DMS114 treated with DMSO at 0.1 percent for 48 hours (cell line): ENCODE results near the gene USP13.

Experiments
- DNase-seq: peaks from one replicate; lab custom pipeline; 2025; ENCODE audit not compliant: unreplicated experiment; lab: John Stamatoyannopoulos, UW

USP13 gene

DNA sequence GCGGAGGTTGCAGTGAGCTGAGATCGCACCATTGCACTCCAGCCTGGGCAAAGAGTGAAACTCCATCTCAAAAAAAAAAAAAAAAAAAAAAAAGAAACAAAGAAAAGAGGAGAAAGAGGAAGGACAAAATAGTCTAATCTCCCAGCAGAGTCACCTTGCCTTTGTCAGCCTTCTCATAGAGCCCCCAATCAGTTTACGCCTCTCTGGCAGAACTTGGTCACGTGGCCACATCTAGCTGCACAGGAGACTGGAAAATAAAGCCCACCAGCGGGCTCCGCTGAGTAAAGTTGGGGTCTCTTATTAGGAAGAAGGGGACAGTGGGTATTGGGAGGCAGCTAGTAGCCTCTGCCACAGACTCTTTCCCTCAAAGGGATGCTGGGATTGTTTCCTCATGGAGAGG lies 41.9 kb downstream of the USP13 start:
- no peak for DNase-seq

DNA sequence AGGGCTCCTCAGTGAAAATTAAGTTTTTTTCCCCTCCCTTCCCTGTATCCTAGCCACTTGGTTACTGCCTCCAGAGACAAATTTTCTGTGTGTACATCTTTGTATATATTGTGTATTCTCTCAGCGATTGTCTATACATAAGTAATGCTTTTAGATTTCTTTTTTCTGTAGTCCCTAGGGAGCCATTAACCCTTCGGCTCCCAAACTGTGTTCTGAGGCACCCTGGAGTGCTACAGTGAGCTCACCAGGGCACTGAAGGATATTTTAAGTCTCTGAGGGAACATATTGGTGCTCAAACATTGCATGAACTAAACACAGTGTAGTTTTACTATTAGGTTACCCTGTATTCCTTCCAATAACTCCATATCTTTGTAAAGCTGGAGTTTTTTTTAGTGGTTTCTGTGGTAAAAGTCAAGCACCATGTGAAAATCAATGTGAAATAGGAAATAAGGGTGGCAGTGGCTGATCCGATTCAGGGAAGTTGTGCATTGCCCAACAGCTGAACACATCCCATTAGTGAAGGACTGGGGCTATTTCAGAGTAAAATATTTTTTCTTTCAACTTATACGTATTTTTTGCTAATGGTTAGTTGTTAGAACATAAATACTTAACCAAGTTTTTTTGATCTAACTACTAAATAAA lies 43.0 kb downstream of the USP13 start:
- no peak for DNase-seq

DNA sequence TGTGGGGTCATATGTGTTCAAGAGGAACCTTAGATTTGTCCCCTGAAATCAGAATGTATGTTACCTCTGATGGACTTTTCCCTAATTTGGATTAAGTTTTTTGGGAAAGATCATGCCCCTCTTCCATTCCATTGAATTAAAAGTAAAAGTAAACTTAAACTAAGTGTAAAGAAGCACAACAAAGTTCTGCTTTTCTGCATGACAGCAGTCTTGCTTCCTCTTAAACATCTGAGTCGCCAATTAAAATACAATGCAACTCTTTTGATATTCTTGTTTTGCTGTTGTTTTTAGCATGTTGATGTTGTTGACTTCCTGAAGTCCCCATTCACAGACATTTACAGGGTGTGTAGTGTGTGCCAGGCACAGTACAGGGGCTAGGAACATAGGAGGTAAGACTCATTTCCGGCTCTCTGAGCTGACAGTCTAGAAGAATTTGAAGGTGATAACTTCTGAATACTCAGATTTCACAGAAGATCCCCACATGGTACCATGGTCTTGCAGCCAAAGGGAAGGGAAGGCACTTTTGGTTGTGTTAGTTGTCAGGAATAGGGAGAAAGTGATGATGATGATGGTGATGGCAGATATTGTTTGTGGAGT lies 45.0 kb downstream of the USP13 start:
- DNase-seq = no peak

DNA sequence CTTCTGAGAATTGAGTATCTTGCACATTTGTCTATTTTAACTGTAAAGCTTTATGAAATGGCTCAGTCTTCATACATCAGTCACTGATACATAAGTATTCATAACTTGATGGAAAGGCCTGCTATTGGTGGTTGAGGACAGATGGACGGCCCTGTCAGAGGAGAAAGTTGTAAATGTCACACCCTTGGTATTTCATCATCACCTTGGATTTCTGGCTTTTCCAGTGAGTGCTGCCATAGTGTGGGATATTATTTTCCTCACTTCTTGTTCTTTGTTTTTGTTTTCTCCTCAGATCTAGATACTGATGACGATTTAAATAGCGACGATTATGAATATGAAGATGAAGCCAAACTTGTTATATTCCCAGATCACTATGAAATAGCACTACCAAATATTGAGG lies 47.9 kb downstream of the USP13 start:
- no peak for DNase-seq

DNA sequence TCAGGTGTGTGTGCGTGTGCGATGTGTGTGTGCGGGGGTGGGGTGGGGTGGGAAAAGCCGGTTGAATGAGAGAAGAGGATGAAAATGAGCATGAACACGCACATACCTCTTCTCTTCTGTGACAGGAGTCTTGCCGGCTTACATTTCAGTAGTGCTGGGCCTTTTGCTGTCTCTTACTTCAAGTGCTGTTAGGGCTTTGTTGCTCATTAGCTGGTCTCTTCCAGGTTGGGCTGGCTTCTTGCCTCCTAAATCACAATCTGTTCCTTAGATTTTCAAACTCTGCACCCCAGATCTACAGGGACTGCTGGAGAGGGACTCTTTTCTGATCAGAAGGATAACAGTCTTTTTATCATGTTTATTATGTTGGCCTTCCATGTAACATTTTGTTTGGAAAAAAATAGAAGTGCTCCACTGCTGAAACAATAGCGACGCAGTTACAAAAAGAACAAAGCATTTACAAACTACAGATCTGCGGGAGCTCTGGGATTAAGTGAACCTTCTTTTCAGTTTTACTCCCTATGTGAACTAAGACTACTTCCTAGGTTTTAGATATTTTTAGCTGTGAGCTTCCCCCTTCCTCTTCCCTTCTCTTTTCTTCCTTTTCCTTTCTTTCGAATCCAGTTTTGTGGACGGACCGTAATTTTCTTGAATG lies 48.5 kb downstream of the USP13 start:
- no peak for DNase-seq

DNA sequence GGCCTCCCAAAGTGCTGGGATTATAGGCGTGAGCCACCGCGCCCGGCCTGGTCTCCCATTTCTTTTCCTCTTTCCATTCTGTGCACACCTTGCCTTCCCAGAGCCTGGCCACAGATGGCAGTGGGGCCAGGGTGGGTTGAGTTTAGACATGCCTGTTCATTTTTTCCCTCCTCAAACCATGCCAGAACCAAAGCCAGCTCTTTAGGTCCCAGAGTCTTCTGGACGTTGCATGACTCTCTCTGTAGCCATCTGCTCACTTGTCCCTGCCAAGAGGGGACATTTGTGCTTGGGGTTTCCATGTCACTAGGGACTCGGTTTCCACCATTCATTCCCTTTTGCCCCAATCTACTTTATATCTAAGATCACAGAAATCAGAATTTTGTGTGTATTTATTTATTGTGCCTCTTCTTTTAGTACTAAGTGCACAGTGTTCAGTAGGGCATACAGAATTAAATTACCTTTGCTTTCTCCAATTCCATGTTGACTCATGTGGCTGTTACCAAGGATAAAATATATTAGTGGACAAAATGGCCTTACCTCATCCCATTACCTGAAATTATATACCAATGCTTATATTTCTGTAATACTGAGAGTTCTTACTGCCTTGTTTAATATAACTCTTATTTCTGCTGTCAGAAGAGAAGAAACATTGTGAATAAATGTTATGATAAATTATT lies 49.6 kb downstream of the USP13 start:
- DNase-seq = no peak

DNA sequence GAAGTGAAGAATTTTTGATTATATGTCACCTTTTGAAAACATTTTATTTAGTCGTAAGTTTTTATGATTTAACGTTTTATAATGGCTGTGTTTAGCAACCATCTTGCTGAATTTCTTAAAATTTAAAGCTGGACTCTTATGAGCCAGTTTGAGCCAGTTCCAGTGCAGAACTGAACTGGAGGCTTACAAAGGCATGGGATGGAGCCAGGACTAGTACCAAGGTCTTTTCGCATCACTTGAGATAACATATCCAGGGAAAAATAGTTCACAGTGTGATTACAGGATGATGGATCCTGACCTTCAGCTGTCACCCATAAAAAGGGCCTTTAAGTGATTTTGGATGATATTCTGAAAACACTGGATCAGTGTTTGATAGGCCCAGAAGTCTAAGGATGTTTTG lies 51.0 kb downstream of the USP13 start:
- DNase-seq = no peak

DNA sequence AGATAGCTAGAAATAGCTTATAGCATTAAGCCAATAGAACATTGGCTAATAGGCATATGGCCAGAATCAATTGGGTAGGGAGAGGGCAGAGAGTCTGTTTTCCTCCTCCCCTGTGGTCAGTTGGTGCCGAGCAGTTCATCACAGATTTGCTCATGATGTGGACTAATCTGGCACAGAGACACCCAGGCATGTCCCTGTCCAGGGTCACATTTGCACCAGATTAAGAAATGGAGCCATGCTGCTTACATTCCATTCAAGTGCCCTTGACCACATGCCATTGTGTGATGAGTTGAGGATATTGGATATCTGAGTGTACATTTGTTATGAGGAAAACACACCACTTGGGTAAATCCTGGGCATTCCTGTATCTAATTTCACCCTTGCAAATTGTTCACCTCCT lies 53.4 kb downstream of the USP13 start:
- no peak for DNase-seq

DNA sequence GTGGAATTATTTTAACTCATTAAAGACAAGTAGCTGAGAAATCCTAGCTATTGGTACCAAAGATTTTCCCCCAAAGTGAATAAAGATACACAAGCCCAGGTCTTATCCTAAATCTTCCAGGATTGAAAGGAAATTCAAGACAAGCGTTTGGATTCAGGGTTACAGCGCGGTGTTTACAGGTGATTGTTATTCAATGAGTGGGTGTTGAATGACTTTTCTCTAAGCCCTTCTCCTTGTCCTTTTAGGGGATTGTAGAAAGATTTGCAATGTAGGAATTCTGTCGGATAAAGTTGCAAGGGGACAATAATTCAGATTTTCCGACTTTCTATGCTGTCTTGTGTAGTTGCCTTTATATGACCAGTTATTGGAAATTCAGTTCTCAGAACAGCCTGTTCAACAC lies 57.2 kb downstream of the USP13 start:
- no peak for DNase-seq

DNA sequence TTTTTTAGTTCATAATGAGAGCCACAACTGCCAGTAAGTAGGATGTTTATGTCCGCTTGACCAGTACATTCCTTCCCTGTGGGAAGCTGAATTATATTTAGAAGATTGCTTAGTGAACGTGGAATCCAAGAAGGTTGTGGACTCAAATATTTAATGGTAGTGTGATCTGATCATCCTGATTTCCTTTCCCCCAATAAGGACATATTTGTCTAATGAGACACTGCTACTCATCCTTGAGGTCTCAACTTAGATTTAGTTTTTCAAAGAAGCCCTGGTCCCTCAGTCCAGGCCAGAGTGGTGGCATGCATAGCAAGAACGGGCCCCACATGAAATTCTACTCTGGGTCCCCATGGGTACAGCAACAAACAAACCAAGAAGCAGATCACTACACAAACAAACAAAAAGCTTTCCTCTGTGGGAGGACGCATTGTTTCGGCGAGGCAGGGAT lies 60.8 kb downstream of the USP13 start:
- no peak for DNase-seq

DNA sequence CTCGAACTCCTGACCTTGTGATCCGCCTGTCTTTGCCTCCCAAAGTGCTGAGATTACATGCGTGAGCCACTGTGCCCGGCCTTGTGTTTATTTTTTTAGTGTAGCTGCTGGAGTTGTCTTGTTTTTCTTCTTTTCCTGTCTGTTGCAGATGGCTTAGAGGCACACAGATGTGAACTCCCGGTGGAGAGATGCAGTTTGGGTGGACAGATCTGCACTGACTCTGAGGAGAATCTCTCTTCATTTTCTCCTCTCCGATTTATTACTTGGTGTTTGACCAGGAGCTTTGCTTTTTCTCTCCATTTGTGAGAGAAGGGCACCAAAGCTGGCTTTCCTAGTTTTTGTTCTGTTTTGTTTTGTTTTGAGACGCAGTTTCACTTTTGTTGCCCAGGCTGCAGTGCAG lies 62.7 kb downstream of the USP13 start:
- no peak for DNase-seq

DNA sequence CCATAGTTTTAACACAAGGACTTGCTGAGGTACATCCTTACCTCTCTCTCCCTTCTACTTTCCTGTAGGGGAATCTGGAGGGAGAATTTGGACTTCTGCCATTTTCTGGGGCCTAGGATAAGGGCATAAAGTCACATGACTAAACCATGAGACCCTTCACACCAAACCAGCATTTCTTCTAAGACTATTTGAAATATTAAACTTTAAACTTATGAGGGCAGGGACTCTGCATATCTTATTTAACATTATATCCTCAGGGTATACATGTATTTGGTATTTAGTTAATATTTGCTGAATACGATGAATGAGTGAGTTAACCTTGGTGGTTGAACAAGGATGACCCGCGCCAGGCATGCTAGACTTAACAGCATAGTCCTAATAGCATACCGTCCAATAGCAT lies 63.4 kb downstream of the USP13 start:
- DNase-seq = no peak

DNA sequence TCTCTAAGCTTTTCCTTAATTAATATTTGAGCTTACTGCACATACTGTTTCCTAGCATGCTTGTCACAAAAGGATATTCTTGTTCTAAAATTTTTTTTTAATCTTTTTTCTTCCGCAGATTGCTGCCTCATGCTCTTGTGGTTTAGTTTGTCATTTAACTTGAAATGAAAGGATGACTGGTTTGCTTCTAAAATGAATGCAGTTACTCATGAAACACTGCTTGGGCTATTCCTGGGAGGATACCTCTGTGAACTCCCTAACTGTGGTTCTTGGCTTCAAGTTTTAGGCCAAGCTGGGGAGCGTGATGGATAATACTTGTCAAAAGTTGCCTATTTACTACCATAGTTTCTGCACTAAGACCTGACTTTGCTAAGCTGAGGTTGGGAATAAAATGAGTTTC lies 64.0 kb downstream of the USP13 start:
- no peak for DNase-seq

DNA sequence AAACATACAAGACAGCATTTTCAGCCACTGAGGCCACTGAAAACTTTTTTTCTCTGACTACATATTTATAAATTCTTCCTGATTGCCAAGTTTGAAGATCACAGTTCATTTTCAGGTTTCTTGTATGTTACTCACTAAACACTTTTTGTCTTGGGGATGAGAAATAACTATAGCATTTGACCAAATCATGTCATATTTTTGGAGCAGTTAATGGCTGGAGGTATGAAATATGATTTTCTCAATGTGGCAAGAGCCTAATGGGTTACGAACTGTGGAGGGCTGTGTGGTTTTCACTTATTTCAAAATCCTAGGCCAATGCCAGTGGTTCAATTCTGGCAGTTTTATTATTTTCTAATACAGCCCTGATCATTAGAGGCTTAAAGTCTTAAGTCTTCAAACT lies 64.4 kb downstream of the USP13 start:
- no peak for DNase-seq

DNA sequence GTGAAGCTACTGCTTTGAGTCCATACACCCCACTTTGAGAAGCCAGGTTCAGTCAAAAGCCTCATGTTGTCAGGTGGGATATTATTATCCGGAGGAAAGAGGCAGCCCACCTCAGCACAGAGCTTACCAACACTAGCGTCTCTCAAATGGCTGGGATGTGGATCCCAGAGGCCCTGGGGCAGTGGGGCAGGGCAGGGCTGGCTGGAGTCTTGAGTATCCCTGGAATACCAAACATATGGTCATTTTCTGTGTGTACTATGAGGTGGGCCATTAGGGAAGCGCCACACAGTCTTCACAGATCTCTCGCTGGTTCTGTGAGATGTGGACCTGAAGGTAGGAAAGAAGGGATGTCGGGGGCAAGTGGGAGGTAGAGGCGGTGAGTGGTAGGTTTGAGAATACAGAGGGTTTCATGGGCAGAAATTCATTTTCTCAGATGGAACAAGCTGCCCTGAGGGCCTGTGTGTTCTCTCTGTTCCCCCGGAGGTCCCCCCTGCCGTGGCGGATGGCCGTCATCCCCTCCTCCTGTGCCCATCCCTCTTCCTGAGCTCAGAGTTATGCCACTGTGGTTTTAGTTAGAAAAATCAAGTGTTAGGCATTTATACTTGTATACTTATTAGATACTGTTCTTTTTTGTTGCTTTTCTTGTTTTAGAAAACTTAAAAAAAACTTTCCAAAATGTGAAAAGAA lies 66.4 kb downstream of the USP13 start:
- no peak for DNase-seq

DNA sequence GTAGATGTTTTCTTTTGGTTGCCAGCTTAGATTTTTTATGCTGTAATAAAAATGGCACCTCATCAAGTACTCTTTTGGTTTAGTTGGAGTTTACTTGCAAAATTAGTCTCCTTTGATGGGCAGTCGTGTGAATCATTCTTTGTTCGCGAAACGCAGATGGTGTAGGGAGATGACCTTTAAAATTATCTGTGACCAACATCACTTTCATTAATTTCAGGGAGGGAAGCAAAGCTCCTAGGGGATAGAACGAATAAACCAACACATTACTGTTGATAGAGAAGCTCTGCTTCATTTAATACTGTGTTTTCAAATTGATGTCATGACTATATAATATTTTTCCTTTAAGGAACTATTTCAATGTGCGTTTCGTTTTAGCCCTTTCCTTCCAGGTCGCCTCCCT lies 67.4 kb downstream of the USP13 start:
- DNase-seq = no peak

DNA sequence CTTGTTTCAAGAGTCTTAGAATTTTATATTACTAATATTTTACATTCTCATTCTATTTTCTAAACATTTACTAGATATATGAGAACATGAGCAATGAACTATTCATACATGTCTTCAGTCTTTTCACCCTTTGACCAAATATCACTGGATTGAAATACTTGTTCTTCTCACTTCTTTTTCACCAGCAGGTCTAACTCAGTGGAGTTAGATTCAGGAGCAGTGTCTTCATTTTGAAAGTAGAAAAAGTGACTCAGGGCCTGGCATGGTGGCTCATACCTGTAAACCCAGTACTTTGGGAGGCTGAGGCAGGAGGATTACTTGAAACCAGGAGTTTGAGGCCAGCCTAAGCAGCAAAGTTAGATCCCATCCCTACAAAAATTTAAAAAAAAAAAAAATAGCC lies 70.8 kb downstream of the USP13 start:
- DNase-seq = no peak

DNA sequence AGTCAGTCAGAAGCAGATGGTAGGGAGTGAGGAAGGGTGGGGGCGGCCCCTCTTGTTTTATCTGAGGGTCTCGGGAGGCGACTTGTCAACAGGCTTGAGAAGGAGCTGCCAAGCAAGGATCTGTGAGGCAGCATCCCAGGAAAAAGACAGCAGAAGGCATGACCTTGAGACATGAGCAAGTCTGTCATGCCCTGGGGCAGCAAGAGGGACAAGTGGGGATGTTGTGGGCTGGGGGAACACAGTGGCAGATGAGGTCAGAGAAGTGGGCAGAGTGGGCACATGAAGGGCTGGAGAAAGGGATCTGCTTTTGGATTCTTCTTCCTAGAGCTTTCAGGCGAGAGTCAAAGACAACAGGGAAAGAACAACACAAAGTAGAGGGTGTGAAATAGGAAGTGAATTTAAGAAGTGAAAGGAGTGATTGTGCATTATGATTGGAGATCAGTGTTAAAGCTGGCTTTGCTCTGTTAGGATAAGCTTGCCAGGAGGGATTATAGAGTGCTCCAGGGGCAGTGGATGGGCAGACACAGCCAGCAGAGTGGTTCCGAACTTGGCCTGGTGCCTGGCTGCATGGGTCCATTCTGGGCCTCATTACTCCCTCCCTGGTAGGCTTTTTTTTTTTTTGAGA lies 73.3 kb downstream of the USP13 start:
- no peak for DNase-seq

DNA sequence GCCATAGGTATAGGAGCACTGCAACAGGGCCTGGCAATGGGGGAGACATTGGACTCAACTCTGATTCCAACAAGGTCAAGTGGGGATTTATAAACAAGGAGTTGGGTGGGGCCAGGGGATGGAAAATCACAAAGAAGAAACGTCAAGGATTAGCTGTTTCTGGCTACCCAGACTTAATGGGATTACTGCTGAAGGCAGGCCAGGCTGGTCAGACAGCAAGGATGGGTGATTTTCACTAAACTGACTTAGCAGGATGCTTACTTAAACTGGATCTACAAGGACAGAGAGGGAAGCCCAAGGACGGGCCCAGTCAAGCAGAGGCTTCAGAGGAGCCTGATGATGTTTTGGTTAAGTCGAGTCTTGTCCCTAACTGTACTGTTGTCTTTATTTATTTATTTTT lies 76.2 kb downstream of the USP13 start:
- no peak for DNase-seq

DNA sequence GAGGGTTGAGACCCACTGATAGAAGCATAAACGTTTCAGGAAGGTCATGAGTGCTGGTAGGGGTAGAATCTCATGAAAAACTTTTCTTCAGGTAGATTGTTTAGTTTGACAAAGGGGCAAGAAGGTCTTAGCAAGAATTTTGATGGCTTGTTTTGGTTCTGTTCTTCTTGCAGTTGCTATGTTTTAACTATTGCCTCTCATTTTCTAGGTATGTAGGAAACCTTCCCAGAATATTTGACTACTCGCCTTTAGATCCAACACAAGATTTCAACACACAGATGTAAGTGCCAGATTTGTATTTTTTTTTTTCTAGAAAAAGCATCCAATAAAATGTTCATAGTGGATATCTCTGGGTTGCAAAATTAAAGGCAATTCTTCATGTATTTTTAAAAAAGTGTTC lies 77.1 kb downstream of the USP13 start:
- DNase-seq = no peak

DNA sequence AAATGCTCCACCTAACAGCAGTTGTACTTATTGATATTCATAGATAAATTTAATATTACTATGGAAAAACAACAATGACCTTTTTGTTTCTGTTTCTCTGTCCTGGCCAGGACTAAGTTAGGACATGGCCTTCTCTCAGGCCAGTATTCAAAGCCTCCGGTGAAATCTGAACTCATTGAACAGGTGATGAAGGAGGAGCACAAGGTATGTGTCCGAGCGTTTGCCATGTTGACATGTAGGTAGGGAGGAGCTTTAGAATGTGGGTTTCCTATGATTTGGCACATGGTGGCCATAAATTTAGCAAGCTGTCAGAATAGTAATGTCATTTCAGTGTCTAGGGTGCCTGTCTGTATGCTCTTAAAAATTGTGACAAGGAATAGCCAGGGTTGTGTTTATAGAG lies 77.7 kb downstream of the USP13 start:
- DNase-seq = no peak
